ENCODE data around the gene TMEM143. TPM values are rescaled to one million over a fixed set of nuclear protein-coding genes. Genes with fewer than 3 reads are reported as not detected.

TMEM143 gene
- total and polyA plus RNA-seq, 4 donors: 4.1 to 12.3 (median 9.3) TPM

DNA sequence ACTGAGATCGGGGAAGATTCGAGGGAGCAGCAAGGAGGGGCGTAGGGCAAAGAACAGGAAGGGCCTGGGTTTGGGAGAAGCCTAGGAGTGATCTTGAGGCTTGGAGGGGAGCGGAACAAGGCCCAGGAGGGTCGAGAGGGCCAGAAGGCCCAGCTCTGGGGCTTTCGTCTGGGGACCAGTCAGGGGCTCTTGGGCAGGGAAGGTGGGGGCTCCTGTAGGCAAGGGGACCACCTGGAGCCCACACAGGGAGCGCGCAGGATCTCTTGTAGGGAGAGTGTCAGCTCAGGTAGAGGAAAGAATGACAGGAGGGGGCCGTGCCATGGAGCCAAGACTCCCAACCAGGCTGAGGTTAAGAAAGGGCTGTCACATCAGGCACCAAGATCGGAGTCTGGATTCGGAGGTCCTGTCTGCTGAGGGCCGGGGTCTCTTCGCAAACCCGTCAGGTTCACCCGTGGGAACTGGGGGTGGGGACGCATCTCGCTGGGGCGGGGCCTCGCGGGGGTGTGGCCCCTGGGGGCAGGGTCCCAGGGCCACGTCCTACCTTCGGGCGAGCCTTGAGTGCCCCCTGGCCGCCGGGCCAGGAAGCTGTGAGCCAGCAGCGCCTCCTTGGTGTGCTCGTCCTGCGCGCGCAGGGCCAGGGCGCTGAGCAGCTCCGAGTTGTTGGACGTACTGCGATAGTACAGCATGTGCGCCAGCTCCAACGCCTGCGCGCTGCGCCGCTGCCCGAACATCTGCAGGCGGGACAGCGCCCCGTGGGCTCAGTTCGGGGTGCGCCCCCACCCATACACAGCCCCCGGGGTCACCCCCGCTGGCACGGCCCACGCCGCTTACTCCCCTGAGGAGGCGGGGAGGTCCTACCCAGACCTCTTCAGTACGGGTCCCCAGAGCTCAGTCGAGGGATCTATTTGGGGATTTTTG is 30.0 kb downstream of the TMEM143 start:
- Histone ChIP-seq H3K9me3 (ENCODE audit: control insufficient read depth in 4 of 4, insufficient read depth in 3 of 4, low read length in 3 of 4) (no peaks in the 10 kb centered on the region), H3K4me3 (peak overlapping the region; percentile 20), H3K4me1 (ENCODE audit: control insufficient read depth in 5 of 5, insufficient read depth in 5 of 5, low read length in 5 of 5) (peaks cover 0 to 25% (median 6%) of the 10 kb centered on the region in 5 donors), H3K9ac (ENCODE audit: insufficient read depth in 1 of 2, low read length in 2 of 2) (peak overlapping the region in 1 of 2 donors; percentile 48), H3K27me3 (ENCODE audit: control insufficient read depth in 3 of 3, insufficient read depth in 3 of 3, low read length in 2 of 3) (no peaks in the 10 kb centered on the region), H3K27ac (ENCODE audit: low read depth in 1 of 2, low read length in 1 of 2) (peak overlapping the region; percentile 74 to 93), H3K36me3 (ENCODE audit: control insufficient read depth in 4 of 4, insufficient read depth in 4 of 4, low read length in 4 of 4) (peaks cover 0 to 9% (median 3%) of the 10 kb centered on the region in 4 donors)
- peak; percentile 91 to 94 (median 92) for DNase-seq
- WGBS, 2 donors: 4 to 5% methylated on average over 40 to 54 of the region's 54 CpGs
- ATAC-seq (ENCODE audit: insufficient read depth, low FRiP score): peak; percentile 85
- TF ChIP-seq, protein P1, sequence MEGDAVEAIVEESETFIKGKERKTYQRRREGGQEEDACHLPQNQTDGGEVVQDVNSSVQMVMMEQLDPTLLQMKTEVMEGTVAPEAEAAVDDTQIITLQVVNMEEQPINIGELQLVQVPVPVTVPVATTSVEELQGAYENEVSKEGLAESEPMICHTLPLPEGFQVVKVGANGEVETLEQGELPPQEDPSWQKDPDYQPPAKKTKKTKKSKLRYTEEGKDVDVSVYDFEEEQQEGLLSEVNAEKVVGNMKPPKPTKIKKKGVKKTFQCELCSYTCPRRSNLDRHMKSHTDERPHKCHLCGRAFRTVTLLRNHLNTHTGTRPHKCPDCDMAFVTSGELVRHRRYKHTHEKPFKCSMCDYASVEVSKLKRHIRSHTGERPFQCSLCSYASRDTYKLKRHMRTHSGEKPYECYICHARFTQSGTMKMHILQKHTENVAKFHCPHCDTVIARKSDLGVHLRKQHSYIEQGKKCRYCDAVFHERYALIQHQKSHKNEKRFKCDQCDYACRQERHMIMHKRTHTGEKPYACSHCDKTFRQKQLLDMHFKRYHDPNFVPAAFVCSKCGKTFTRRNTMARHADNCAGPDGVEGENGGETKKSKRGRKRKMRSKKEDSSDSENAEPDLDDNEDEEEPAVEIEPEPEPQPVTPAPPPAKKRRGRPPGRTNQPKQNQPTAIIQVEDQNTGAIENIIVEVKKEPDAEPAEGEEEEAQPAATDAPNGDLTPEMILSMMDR (IDR thresholded peaks at IDR 0.05; ENCODE audit: control extremely low read depth, extremely low read depth): peak; percentile 96

DNA sequence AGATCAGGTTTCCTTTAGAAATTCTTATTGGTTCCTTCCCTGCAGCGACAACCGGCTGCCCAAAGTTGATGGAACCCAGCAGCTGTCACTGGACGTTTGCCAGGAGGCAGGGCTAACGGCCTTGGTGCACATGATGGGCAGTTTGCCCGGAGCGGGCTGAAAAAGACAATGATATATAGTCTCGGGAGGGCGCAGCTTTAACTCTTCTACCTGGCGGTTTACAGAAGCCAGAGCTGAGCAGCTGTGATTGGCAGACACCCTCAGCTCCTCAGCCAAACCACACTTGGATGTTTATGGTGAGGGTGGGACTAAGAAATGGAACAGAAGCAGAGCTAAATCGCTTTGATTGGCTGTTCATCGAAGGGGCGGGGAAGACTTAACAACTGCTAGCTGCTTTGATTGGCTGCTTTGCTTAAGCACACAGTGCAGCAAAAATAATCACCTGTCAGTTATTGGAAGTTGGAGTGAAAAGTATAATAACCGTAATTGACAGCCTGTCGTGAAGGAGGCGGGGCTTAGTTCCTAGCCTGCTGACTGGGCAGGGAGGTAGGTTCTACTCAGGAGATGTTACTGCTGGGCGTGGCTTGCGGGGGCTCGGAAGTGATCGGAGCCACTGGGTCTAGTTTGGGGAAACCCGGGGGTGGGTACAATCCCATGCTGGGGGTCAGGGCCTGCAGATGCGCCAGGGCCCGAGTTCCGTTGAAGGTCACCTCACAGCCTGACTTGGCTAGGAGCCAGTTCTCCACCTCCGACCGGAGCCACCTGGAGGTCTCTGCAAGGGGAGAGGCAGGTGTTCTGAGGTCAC is 30.9 kb downstream of the TMEM143 start:
- peaks cover 0 to 13% (median 3%) of the 10 kb centered on the region in 4 donors for H3K36me3 ChIP-seq (ENCODE audit: control insufficient read depth in 4 of 4, insufficient read depth in 4 of 4, low read length in 4 of 4)
- TF ChIP-seq, protein P1 (IDR thresholded peaks at IDR 0.05; ENCODE audit: control extremely low read depth, extremely low read depth): no peak
- peak overlapping the region; percentile 74 to 93 for H3K27ac ChIP-seq (ENCODE audit: low read depth in 1 of 2, low read length in 1 of 2)
- no peaks in the 10 kb centered on the region for H3K9me3 ChIP-seq (ENCODE audit: control insufficient read depth in 4 of 4, insufficient read depth in 3 of 4, low read length in 3 of 4)
- peak; percentile 75 for ATAC-seq (ENCODE audit: insufficient read depth, low FRiP score)
- H3K9ac ChIP-seq (ENCODE audit: insufficient read depth in 1 of 2, low read length in 2 of 2): peak overlapping the region in 1 of 2 donors; percentile 48
- no peaks in the 10 kb centered on the region for H3K27me3 ChIP-seq (ENCODE audit: control insufficient read depth in 3 of 3, insufficient read depth in 3 of 3, low read length in 2 of 3)
- peak; percentile 96 to 99 (median 98) for DNase-seq
- 1% methylated on average over 25 of the region's 25 CpGs for WGBS, 2 donors
- H3K4me3 ChIP-seq: peak overlapping the region; percentile 20
- H3K4me1 ChIP-seq (ENCODE audit: control insufficient read depth in 5 of 5, insufficient read depth in 5 of 5, low read length in 5 of 5): peaks cover 0 to 25% (median 6%) of the 10 kb centered on the region in 5 donors

DNA sequence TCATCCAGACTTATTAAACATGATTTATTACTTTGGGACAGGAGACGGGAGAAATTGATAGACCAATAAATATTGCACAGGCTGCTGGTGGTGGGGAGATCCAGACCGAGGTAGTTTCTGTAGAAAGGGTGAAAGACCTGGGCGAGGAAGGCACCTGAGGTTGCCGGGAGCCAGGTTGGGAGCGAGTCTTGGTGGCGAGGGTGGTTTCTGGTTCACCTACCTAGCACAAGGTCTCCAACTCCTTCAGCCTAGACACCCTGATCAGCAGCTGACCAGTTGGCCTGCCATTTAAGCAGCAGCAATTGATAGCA is 31.4 kb downstream of the TMEM143 start:
- Histone ChIP-seq H3K9me3 (ENCODE audit: control insufficient read depth in 4 of 4, insufficient read depth in 3 of 4, low read length in 3 of 4) (no peaks in the 10 kb centered on the region), H3K36me3 (ENCODE audit: control insufficient read depth in 4 of 4, insufficient read depth in 4 of 4, low read length in 4 of 4) (peaks cover 0 to 16% (median 3%) of the 10 kb centered on the region in 4 donors), H3K4me1 (ENCODE audit: control insufficient read depth in 5 of 5, insufficient read depth in 5 of 5, low read length in 5 of 5) (peaks cover 0 to 25% (median 6%) of the 10 kb centered on the region in 5 donors), H3K27ac (ENCODE audit: low read depth in 1 of 2, low read length in 1 of 2) (peak overlapping the region; percentile 74 to 93), H3K4me3 (no peak overlapping the region), H3K9ac (ENCODE audit: insufficient read depth in 1 of 2, low read length in 2 of 2) (no peak overlapping the region), H3K27me3 (ENCODE audit: control insufficient read depth in 3 of 3, insufficient read depth in 3 of 3, low read length in 2 of 3) (no peaks in the 10 kb centered on the region)
- DNase-seq (no peak), ATAC-seq (ENCODE audit: insufficient read depth, low FRiP score) (no peak)
- WGBS, 2 donors: 35 to 47% methylated on average over 6 of the region's 6 CpGs
- TF ChIP-seq, protein P1 (IDR thresholded peaks at IDR 0.05; ENCODE audit: control extremely low read depth, extremely low read depth): no peak
